DND-41 (cell line): ENCODE data around the gene BMPER.

Experiments used
- ATAC-seq: fragments of 200-7000 bp; cut with Tn5 transposase; 3 replicates; pipeline ENCODE4 v1.9.1; 2021; ENCODE audit warnings: low read depth; ENCODE audit not compliant: insufficient read depth
- DNase-seq: peaks from one replicate; pipeline ENCODE4 v3.0.0-alpha.2; 2020
- H2AFZ ChIP-seq: 2 replicates; pipeline ENCODE4 v1.6.0; 2012; ENCODE audit warnings: low read depth, low read length
- H3K27ac ChIP-seq: 2 replicates; pipeline ENCODE4 v1.5.1; 2012; ENCODE audit warnings: low read length, inconsistent platforms
- H3K27me3 ChIP-seq: fragments of 200-600 bp; sonication (generic); 2 replicates; pipeline ENCODE4 v1.6.0; 2012; ENCODE audit warnings: low read length, mild to moderate bottlenecking, inconsistent platforms; ENCODE audit not compliant: insufficient read depth, poor library complexity
- H3K36me3 ChIP-seq: 2 replicates; pipeline ENCODE4 v1.5.1; 2012; ENCODE audit warnings: low read length, inconsistent platforms; ENCODE audit not compliant: insufficient read depth
- H3K4me1 ChIP-seq: 2 replicates; pipeline ENCODE4 v1.5.1; 2012; ENCODE audit warnings: mild to moderate bottlenecking, low read length; ENCODE audit not compliant: insufficient read depth
- H3K4me2 ChIP-seq: 2 replicates; pipeline ENCODE4 v1.6.0; 2012; ENCODE audit warnings: mild to moderate bottlenecking, moderate library complexity, low read length, inconsistent platforms; ENCODE audit not compliant: insufficient read depth
- H3K4me3 ChIP-seq, 2 experiments: fragments of 200-600 bp in 1 of 2; shearing (Covaris generic) in 1 of 2; 2 replicates each; pipeline ENCODE4 v1.5.1; 2012 to 2016; ENCODE audit warnings: inconsistent platforms in 2 of 2, low read length in 2 of 2, mild to moderate bottlenecking in 2 of 2, low read depth in 1 of 2, moderate library complexity in 1 of 2
- H3K79me2 ChIP-seq: 2 replicates; pipeline ENCODE4 v1.6.0; 2012; ENCODE audit warnings: low read length, inconsistent platforms; ENCODE audit not compliant: insufficient read depth
- H3K9ac ChIP-seq: 2 replicates; pipeline ENCODE4 v1.6.0; 2012; ENCODE audit warnings: low read depth, mild to moderate bottlenecking, inconsistent platforms, low read length, moderate library complexity
- H3K9me3 ChIP-seq: 2 replicates; pipeline ENCODE4 v1.5.1; 2012; ENCODE audit warnings: low read length, moderate library complexity, mild to moderate bottlenecking, inconsistent platforms; ENCODE audit not compliant: insufficient read depth, severe bottlenecking
- H4K20me1 ChIP-seq: 2 replicates; pipeline ENCODE4 v1.6.0; 2012; ENCODE audit warnings: low read length; ENCODE audit not compliant: insufficient read depth
- CTCF ChIP-seq: IDR thresholded peaks from 2 replicates; pipeline ENCODE4 v1.5.1; 2012; ENCODE audit warnings: borderline replicate concordance, low read length, moderate library complexity, mild to moderate bottlenecking; ENCODE audit not compliant: poor library complexity, severe bottlenecking; ENCODE audit errors: extremely low read depth
- EZH2 ChIP-seq: IDR thresholded peaks from 3 replicates; pipeline ENCODE4 v1.6.1; 2012; ENCODE audit warnings: borderline replicate concordance, low read depth, mild to moderate bottlenecking, moderate library complexity, low read length, inconsistent platforms; ENCODE audit not compliant: severe bottlenecking

The BMPER gene

DNA sequence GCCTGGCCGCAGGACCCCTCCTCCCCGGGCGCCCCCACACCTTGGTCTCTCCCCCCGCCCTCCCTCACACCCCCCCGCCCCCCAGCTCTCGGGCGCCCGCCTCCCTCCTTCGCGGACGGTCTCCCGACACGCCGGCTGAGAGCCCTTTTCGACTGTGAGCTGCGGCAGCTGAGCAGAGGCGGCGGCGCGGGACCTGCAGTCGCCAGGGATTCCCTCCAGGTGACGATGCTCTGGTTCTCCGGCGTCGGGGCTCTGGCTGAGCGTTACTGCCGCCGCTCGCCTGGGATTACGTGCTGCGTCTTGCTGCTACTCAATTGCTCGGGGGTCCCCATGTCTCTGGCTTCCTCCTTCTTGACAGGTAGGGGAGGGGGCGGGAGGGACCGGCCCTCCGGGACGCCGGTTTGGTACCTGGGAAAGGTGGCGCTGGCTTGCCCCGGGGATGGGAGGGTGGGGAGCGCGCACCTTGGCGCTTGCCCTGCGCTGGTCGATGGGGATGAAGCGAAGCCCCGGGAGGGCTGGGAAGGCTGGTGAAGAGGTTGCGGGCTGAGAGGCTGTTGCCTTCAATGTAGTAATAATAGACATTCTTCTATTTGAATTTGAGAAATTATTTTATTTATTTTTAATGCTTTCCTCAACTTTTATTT lies at the start of gene BMPER:
Gene BMPER (plus strand): TSS at position 151 of the 644 bp plus-strand sequence. CDS start 75 bp downstream, at position 226.
- ATAC-seq = no peak
- H3K4me1 ChIP-seq = no peaks in the 10 kb centered on the region
- no peaks in the 10 kb centered on the region for H4K20me1 ChIP-seq
- H2AFZ ChIP-seq = no peak within 1 kb of the TSS
- TF ChIP-seq CTCF (no peak), EZH2 (no peak)
- H3K4me3 ChIP-seq = no peak within 1 kb of the TSS
- no peak within 1 kb of the TSS for H3K4me2 ChIP-seq
- no peak within 1 kb of the TSS for H3K9ac ChIP-seq
- H3K36me3 ChIP-seq = no peaks in the 10 kb centered on the region
- no peaks in the 10 kb centered on the region for H3K79me2 ChIP-seq
- no peak for DNase-seq
- H3K27me3 ChIP-seq = no peaks in the 10 kb centered on the region
- no peak within 1 kb of the TSS for H3K27ac ChIP-seq
- H3K9me3 ChIP-seq = no peaks in the 10 kb centered on the region

DNA sequence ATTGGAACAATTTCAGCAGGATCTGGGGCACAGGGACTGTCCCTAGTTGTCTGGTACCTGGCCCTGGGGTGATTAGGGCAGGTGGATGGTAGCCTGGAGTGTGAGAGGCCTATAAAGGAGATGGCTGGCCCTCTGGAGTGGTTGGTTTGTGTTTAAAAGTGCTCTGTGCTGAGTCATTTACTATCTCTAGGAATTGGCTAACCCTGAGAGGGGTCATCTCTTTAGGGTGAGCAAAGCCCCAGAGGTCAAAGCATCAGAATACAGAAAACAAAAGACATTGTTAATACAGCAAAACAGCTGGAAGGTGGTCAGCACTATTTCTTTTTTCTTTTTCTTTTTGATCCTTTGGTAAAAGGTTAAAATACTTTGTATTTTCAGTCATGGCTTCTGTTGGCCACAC lies 43.4 kb upstream of the BMPER start:
- TF ChIP-seq EZH2 (no peak), CTCF (no peak)
- no peaks in the 10 kb centered on the region for H4K20me1 ChIP-seq
- H2AFZ ChIP-seq = no peak overlapping the region
- H3K4me1 ChIP-seq = no peaks in the 10 kb centered on the region
- H3K79me2 ChIP-seq = no peaks in the 10 kb centered on the region
- no peaks in the 10 kb centered on the region for H3K27me3 ChIP-seq
- no peak overlapping the region for H3K27ac ChIP-seq
- H3K4me2 ChIP-seq = no peak overlapping the region
- ATAC-seq (no peak), DNase-seq (no peak)
- H3K9me3 ChIP-seq = no peaks in the 10 kb centered on the region
- H3K9ac ChIP-seq = no peak overlapping the region
- no peak overlapping the region for H3K4me3 ChIP-seq
- no peaks in the 10 kb centered on the region for H3K36me3 ChIP-seq

GRCh38 chr7:33862946-33863814 lies 42.2 kb upstream of the BMPER start:
- H3K4me3 ChIP-seq = no peak overlapping the region
- H3K9ac ChIP-seq = no peak overlapping the region
- no peaks in the 10 kb centered on the region for H3K36me3 ChIP-seq
- no peak for DNase-seq
- no peaks in the 10 kb centered on the region for H3K27me3 ChIP-seq
- H3K4me2 ChIP-seq = no peak overlapping the region
- H3K9me3 ChIP-seq = no peaks in the 10 kb centered on the region
- TF ChIP-seq CTCF (no peak), EZH2 (no peak)
- no peak overlapping the region for H2AFZ ChIP-seq
- H3K27ac ChIP-seq = no peak overlapping the region
- no peaks in the 10 kb centered on the region for H4K20me1 ChIP-seq
- H3K4me1 ChIP-seq = no peaks in the 10 kb centered on the region
- ATAC-seq = no peak
- H3K79me2 ChIP-seq = no peaks in the 10 kb centered on the region
